Astrocyte of the spinal cord (primary cell): ENCODE measurements around the gene TUBG1.
"Not testable (repeated sequence)": the region's sequence is repeated elsewhere in the genome, so short reads cannot be mapped to it uniquely, and the experiment has no call there.

Experiments used
- DNase-seq: peaks from one replicate; pipeline ENCODE4 v3.0.0; 2011; ENCODE audit warnings: low read depth, low spot score
- H3K4me3 ChIP-seq: 2 replicates; pipeline ENCODE4 v1.5.1; 2011; ENCODE audit warnings: low read depth, mild to moderate bottlenecking, low read length, moderate library complexity
- CTCF ChIP-seq: IDR thresholded peaks from 2 replicates; pipeline ENCODE4 v1.5.1; 2012; ENCODE audit warnings: low read depth, mild to moderate bottlenecking, low read length, inconsistent platforms
- in situ Hi-C: cut with HindIII; loops from 2 replicates; pipeline ENCODE4 v1.10.0; 2017; ENCODE audit warnings: low sequenced_read_pairs

TUBG1 gene

GRCh38 chr17:42657824-42658588, 48.5 kb downstream of the TUBG1 start:
- H3K4me3 ChIP-seq = no peak overlapping the region
- in situ Hi-C loops = no loop called here
- no peak for TF ChIP-seq CTCF
- DNase-seq = no peak

DNA sequence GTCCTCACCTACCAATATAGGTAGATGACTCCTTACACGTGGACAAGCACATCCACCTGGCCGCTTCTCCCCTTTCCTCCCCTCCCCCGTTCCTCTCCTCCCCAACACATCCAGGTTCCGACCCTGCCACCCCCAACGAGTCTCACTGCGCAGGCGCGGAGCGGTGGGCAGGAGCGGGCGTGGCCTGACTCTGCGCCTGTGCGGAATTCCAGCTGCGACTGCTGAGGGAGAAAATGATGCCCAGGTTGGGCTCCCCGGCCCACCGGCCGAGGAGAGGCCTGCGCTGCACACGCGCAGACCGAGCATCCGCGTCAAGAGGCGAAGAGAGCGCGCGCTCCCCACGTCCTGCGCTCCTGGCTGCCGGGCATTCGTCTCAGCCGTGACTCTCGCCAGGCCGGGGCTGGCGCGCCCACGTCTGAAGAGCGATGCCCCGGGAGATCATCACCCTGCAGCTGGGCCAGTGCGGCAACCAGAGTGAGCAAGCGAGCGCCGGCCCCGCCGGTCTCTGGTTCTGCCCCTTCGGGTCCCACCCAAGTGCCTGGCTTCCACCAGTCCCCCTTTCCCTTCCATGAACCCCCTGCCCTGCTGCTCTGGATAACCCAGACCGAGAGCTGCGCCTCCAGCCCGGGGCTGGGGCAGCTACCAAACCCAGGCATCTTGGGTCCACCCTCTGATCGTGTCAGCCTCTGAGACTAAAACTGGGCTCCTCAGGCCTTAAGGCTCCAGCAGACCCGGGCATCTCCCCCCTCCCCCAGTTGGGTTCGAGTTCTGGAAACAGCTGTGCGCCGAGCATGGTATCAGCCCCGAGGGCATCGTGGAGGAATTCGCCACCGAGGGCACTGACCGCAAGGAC, 49.8 kb downstream of the TUBG1 start, which contains the start of gene TUBG2:
Gene TUBG2 (plus strand): TSS at position 206 of the 853 bp plus-strand sequence. CDS start 220 bp downstream, at position 426.
- DNase-seq = peak; percentile 89

DNA sequence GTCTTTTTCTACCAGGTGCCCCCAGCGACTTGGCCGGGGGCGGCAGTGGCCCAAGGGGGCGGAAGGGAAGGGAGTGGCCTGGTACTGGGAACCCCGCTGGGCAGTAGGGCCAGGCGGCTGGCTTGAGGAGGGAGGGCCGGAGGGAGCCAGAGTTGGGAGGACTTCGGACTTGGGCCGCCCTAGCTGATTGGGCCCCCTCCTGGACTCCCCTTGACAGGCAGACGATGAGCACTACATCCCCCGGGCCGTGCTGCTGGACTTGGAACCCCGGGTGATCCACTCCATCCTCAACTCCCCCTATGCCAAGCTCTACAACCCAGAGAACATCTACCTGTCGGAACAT, 50.4 kb downstream of the TUBG1 start:
- in situ Hi-C loops, DNase-seq: not testable (repeated sequence)
- H3K4me3 ChIP-seq = peak overlapping the region; percentile 64

More for the DNA sequence above, 49.8 kb downstream of the TUBG1 start, which contains the start of gene TUBG2:
- in situ Hi-C loops = no loop called here
- TF ChIP-seq CTCF = no peak
- H3K4me3 ChIP-seq = peak within 1 kb of the TSS; percentile 64

GRCh38 chr17:42660692-42661345, 51.3 kb downstream of the TUBG1 start:
- TF ChIP-seq CTCF = no peak
- H3K4me3 ChIP-seq = no peak overlapping the region
- peak; percentile 50 for DNase-seq
- in situ Hi-C loops = no loop called here
